GM12874 (cell line): ENCODE results near the gene FAR2.

Experiments used
- TF ChIP-seq, protein P1 (sequence below): IDR thresholded peaks from 2 replicates; pipeline ENCODE4 v1.5.1; 2011; ENCODE audit warnings: low read depth, mild to moderate bottlenecking, control low read depth, low read length, moderate library complexity; ENCODE audit not compliant: insufficient read depth

Gene FAR2

DNA sequence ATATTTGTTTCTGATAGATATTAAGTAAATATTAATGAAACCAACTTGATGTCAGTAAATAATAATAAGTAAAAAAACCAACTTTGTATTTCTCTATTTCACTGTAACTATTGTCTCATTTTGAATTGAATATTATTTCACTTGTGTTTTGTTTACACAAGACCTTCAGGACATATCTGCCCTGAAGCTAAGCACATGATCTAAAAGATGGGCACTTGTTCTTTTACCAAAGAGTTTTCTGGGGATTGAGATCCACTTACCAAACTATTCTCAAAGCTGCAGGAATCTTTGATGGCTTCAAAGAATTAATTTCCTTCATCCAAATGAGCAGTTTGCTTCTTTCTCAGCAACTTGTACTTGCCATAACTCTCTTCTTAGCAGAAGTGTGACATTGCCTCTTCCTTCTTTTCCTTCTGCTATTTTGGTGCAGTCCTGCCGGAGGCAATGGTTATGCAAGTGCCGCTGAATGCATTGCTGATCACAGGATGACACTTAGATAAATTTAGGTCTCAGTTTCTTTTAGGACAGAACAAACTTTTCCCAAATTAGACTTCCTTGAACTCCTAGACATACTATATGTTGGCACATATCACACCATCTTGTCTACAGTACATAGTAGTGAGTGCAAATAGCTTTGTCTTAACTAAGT is 9.2 kb downstream of the FAR2 start:
- TF ChIP-seq, protein P1, sequence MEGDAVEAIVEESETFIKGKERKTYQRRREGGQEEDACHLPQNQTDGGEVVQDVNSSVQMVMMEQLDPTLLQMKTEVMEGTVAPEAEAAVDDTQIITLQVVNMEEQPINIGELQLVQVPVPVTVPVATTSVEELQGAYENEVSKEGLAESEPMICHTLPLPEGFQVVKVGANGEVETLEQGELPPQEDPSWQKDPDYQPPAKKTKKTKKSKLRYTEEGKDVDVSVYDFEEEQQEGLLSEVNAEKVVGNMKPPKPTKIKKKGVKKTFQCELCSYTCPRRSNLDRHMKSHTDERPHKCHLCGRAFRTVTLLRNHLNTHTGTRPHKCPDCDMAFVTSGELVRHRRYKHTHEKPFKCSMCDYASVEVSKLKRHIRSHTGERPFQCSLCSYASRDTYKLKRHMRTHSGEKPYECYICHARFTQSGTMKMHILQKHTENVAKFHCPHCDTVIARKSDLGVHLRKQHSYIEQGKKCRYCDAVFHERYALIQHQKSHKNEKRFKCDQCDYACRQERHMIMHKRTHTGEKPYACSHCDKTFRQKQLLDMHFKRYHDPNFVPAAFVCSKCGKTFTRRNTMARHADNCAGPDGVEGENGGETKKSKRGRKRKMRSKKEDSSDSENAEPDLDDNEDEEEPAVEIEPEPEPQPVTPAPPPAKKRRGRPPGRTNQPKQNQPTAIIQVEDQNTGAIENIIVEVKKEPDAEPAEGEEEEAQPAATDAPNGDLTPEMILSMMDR: no peak

DNA sequence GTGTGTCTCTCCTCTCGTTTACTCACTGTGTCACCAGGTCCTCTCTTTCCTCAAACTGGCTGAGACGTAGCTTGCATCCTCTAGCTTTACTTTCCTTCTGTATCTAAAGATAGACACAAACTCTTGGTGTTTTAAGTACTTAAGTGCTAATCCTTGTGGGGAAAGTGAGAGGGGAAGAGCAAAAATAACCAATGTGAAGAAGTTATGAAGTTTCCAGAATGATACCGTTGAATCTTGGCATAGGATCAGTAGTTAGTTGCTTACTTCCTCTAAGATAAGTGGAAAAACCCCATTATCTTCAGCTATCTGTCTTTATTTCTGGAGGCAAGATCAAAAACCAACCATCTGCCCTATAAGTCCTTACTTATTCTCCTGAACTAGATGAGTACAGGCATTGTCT is 10.6 kb downstream of the FAR2 start:
- TF ChIP-seq, protein P1: no peak

DNA sequence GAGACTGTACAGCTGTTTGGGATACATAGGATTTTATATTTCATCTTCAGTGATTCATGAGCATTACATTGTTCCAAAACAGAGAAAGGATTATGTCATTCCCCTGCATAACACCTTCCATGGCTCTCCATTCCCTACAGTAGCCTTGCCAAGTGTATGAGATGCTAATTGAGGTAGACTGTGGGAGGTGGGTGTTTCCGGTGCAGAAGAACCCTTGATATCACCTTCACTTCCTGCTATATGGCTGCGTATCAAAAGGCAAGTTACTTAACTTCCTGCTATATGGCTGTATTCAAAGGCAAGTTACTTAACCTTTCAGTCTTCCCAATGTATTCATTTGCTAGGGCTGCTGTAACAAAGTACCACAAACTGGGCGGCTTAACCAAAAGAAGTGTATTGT is 11.2 kb downstream of the FAR2 start:
- TF ChIP-seq, protein P1: no peak

DNA sequence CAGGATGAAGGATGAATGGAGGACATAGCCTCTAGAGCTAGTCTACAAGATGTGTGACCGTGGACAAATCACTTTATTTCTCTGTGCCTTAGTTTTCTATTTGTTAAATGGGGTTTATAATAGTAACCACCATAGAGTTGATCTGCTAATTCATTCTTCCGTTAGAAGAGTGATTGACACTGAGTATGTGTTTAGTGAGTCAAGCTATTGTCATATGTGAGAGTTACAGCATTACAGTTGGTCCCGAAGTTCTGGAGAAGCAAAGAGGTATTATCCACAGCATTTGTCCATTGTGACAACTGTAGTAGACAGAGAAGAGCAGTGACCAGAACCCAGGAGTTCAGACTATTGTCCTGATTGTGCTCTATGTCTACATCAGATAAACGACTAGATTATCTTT is 14.1 kb downstream of the FAR2 start:
- TF ChIP-seq, protein P1: no peak

DNA sequence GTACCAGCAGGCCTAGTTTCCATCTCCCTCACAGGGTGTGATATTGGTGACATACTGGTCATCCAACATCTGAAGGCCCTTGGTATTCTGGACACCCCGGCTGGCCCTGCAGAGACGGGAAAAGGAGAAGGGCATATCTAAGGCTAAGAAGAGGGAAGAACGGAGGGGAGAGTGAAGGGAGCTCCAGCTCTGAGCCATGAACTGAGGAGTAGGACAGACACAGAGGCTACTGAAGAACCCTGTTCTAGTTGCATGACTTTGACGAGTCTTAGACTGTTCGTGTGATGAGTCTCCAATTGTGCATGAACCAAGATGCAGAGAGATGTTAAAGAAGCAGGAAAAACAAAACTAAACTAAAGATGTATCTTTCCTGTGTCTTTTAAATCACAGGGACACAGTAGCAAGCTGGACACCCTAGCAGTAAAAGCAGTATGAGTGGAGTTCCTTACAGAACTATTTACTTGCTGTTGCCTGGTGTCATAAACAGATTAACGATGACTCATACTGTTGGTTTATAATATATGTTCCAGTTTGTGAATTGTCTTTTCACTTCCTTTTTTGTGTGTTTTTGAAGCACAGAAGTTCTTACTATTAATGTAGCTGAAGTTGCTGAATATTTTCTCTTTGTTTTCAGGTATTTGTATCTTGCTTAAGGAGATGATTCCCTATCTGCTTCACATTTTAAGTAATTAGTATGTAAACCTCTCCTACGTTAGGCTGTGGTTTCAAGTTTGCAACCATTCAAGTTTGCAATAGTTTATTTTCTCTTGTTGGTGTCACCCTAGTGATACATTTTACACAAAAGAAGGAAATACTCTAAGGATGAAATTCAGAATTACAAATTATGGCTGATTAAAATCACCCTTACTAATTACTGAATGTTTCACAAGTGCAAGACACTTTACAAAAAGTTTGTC is 15.7 kb downstream of the FAR2 start:
- TF ChIP-seq, protein P1: no peak

DNA sequence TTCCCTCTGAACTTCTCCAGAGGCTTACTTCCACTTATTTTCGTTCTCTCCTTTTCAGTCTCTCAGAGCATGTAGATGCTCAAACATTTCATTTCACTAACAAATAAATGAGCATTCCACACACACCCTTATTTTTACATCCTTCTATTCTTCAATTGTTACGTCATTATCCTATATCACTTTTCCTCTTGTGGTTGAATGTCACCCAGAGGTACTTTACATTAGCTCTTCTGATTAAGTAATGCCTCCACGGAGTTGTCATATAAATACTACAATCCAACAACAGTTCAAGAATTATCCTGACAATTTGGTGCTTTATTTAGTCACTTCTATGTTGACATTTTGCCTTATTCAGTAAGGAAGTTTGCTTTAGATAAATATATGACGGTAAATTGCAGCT is 18.4 kb downstream of the FAR2 start:
- TF ChIP-seq, protein P1: no peak

DNA sequence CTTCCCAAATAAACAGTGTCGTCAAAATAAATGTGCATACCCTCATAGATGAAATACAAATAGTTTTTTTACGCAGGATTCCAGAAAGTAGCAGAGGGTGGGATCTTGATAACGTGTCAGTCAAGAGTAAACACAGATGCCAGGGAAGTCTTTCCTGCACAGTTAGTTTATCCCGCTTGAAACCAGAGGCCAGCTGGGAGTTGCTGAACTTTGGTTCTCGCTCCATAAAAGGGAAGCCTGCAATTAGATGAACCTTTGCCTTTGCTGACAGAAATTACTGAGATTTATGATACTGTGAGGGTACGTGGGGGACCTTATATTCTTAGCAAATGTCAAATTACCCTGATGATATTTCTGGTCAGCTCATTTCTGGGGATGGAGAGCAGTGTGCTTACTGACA is 18.9 kb downstream of the FAR2 start:
- TF ChIP-seq, protein P1: no peak
